OCI-M2 (cell line): Measurements from ENCODE around the gene MUC5AC.
"Not testable (repeated sequence)": the region's sequence is repeated elsewhere in the genome, so short reads cannot be mapped to it uniquely, and the experiment has no call there.

Source experiments
- DNase-seq: peaks from one replicate; lab custom pipeline; 2025; ENCODE audit not compliant: unreplicated experiment; lab: John Stamatoyannopoulos, UW

Gene MUC5AC

DNA sequence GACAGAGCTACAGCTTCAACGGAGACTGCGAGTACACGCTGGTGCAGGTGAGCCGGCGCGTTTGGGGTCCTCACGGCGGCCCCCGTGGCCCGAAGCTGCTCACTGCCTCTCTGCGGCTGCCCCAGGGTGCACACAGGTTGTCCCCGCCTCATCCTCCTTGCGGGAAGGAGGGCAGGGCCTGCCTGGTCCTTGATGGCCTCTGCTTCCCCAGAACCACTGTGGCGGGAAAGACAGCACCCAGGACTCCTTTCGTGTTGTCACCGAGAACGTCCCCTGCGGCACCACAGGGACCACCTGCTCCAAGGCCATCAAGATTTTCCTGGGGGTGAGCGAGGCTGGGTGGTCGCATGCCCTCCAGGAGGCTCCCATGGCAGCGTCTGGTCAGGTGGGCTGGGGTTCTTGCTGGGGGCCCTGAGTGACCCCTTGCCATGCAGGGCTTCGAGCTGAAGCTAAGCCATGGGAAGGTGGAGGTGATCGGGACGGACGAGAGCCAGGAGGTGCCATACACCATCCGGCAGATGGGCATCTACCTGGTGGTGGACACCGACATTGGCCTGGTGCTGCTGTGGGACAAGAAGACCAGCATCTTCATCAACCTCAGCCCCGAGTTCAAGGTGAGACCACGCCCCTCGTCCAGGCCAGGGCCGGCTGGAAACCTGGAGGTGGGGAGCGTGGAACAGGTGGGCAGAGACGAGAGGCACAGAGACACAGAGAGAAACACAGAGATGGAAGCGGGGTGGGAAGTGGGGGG lies 19.4 kb downstream of the MUC5AC start:
- no peak for DNase-seq

DNA sequence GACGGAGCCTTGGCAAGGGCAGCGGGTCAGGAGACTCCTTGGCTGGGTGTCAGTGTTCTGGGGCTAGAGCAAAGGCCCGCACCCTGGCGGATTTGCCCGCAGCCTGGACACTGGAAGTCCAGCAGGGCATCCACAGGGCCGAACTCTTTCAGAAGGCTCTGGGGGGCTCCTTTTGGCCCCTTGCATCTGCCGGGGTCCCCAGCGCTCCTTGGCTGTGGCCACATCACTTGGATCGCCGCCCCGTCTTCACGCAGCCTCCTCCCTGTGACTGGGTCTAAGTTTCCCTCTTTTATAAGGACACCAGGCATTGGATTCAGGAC lies 20.0 kb downstream of the MUC5AC start:
- no peak for DNase-seq

DNA sequence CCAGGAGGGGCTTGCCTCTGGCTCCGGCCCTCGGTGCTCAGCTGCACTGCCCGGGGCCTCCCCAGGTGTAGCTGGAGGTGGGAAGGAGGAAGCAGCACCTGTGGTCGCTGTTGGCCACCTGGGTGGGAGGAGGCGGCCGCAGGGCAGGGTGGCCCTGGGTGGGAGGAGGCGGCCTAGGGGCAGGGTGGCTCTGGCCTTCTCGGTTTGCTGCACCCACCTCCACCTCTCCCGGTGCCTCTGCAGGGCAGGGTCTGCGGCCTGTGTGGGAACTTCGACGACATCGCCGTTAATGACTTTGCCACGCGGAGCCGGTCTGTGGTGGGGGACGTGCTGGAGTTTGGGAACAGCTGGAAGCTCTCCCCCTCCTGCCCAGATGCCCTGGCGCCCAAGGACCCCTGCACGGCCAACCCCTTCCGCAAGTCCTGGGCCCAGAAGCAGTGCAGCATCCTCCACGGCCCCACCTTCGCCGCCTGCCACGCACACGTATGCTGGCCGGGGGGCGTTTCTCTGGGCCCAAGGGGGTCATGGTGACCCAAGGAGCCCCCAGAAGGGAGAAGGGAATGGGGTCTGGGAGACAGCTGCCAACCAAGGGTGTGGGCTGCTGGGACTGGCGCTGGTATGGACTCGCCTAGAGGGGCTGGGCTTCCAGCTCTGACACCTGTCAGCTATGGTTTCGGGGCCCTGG lies 20.6 kb downstream of the MUC5AC start:
- DNase-seq: no peak

DNA sequence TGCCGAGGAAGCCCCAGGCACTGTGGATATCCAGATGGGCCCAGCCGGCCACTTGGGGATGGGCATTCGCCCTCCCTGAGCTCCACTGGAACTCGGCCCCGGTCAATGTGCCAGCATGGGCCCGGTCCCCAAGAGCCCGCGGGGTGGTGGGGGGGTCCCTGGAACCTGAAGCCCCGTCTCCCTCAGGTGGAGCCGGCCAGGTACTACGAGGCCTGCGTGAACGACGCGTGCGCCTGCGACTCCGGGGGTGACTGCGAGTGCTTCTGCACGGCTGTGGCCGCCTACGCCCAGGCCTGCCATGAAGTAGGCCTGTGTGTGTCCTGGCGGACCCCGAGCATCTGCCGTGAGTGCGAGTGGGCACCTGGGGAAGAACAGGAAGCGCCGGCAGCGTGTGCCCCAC lies 21.2 kb downstream of the MUC5AC start:
- DNase-seq: no peak

DNA sequence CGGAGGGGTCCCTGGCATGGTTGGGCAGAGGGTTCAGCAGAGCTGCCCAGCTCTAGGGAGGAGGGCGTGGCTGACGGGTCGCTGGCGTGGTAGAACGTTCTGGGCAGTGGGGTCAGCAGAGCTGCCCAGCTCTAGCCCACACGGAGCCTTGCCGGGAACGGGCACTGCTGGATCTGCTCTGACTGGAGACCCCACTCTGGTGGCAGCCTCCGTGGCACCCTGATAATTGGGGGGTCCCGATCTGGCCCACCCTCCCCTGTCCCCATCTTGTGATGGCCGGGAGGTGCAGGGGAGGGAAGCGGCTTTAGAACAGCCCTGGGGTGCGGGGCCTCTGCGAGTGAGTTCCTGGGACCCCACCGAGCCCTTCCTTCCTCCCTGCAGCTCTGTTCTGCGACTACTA lies 21.9 kb downstream of the MUC5AC start:
- DNase-seq: no peak

DNA sequence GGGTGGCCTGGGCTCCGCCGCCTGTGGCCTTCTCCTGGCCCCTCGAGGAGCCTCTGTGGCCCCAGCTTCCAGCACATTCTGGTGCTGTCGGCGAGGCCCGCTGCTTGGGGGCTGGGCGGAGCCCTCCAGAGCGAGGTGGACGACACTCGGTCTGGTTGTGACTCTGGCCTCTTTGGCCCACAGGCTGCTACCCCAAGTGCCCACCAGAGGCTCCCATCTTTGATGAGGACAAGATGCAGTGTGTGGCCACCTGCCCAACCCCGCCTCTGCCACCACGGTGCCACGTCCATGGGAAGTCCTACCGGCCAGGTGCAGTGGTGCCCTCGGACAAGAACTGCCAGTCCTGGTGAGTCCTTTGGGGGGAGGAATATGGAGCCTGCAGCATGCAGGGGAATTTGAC lies 22.4 kb downstream of the MUC5AC start:
- DNase-seq: no peak

DNA sequence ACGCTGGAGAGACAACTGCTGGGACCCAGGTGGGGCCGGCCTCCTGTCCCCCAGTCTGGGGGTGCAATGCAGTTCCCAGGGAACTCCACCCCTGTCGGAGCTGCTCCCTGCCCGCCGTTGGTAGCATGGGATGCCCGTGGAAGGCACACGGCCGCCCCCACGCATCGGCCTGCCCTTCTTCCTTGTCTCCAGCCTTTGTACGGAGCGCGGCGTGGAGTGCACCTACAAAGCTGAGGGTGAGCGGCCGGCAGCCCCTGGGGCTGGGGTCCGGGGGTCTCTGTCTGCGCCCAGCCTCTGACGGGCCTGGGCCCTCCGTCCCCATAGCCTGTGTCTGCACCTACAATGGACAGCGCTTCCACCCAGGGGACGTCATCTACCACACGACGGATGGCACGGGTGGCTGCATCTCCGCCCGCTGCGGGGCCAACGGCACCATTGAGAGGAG lies 23.2 kb downstream of the MUC5AC start:
- no peak for DNase-seq

DNA sequence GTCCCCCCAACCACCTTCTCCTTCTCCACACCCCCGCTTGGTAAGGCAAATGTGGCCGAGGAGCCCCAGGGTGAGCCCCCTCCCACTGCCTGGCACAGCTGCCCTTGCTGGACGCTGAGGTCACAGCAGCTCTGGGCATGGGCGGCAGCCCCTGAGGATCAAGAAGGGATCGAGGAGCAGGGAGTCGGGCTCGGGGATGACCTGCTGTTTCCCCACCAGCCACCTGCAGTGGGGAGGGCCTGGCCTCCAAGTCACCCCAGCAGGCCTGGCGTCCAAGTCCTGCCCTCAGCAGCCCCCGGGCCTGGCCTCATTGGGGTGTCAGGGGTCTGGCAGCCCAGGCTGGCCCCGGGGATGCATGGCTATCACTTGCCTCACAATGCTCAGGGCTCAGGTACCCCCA lies 23.7 kb downstream of the MUC5AC start:
- DNase-seq: no peak

DNA sequence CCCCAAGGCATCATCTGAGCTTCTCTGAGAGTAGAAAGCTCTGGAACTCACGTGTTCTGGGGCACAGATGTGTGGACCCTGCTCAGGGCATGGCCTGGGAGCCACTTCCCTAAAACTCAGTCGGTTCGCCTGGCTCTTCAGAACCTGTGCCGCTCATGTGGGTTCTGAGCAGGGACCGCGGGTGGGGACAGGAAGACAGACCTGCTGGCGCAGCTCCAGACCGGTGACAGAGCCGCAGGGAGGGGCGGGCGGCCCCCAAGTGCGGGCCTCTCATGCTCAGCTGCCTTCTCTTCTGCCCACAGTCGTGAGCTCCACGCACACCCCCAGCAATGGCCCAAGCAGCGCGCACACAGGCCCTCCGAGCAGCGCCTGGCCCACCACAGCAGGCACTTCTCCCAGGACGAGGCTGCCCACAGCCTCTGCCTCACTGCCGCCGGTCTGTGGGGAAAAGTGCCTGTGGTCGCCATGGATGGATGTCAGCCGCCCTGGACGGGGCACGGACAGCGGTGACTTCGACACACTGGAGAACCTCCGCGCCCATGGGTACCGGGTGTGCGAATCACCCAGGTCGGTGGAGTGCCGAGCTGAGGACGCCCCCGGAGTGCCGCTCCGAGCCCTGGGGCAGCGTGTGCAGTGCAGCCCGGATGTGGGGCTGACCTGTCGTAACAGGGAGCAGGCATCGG lies 24.2 kb downstream of the MUC5AC start:
- no peak for DNase-seq

DNA sequence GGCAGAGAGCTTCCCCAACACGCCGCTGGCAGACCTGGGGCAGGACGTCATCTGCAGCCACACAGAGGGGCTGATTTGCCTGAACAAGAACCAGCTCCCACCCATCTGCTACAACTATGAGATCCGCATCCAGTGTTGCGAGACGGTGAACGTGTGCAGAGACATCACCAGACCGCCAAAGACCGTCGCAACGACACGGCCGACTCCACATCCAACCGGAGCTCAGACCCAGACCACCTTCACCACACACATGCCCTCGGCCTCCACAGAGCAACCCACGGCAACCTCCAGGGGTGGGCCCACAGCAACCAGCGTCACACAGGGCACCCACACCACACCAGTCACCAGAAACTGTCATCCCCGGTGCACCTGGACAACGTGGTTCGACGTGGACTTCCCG lies 26.4 kb downstream of the MUC5AC start:
- DNase-seq: not testable (repeated sequence)

DNA sequence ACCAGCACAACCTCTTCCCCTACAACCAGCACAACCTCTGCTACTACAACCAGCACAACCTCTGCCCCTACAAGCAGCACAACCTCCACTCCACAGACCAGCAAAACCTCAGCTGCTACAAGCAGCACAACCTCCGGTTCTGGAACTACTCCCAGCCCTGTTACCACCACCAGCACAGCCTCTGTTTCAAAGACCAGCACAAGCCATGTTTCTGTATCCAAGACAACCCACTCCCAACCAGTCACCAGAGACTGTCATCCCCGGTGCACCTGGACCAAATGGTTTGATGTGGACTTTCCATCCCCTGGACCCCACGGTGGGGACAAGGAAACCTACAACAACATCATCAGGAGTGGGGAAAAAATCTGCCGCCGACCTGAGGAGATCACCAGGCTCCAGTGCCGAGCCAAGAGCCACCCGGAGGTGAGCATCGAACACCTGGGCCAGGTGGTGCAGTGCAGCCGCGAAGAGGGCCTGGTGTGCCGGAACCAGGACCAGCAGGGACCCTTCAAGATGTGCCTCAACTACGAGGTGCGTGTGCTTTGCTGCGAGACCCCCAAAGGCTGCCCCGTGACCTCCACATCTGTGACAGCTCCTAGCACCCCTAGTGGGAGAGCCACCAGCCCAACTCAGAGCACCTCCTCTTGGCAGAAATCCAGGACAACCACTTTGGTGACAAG lies 30.8 kb downstream of the MUC5AC start:
- DNase-seq: not testable (repeated sequence)

DNA sequence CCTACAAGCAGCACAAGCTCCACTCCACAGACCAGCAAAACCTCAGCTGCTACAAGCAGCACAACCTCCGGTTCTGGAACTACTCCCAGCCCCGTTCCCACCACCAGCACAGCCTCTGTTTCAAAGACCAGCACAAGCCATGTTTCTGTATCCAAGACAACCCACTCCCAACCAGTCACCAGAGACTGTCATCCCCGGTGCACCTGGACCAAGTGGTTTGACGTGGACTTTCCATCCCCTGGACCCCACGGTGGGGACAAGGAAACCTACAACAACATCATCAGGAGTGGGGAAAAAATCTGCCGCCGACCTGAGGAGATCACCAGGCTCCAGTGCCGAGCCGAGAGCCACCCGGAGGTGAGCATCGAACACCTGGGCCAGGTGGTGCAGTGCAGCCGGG lies 32.1 kb downstream of the MUC5AC start:
- DNase-seq: not testable (repeated sequence)

DNA sequence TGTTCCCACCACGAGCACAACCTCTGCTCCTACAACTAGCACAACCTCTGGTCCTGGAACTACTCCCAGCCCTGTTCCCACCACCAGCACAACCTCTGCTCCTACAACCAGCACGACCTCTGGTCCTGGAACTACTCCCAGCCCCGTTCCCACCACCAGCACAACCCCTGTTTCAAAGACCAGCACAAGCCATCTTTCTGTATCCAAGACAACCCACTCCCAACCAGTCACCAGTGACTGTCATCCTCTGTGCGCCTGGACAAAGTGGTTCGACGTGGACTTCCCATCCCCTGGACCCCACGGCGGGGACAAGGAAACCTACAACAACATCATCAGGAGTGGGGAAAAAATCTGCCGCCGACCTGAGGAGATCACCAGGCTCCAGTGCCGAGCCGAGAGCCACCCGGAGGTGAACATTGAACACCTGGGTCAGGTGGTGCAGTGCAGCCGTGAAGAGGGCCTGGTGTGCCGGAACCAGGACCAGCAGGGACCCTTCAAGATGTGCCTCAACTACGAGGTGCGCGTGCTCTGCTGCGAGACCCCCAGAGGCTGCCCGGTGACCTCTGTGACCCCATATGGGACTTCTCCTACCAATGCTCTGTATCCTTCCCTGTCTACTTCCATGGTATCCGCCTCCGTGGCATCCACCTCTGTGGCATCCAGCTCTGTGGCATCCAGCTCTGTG lies 34.2 kb downstream of the MUC5AC start:
- not testable (repeated sequence) for DNase-seq

DNA sequence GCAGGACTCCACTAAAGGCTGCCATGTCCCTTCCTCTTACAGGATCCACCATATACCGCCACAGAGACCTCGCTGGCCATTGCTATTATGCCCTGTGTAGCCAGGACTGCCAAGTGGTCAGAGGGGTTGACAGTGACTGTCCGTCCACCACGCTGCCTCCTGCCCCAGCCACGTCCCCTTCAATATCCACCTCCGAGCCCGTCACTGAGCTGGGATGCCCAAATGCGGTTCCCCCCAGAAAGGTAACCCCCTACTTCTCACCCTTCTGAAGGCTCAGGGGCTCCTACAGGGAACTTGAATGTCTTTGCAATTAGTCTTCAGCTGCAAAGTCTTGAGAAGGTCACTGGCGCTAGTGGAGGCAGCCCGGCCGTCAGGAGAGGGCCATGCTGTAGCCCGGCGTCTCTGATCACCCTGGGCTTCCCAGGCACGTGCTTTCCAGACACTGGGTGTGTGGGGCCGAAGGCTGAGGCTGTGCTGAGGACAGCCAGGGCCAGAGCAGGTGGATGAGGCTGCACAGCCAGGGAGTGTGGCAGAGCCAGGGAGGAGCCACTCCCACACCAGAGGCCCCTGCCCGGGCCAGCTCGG lies 35.1 kb downstream of the MUC5AC start:
- DNase-seq: no peak

DNA sequence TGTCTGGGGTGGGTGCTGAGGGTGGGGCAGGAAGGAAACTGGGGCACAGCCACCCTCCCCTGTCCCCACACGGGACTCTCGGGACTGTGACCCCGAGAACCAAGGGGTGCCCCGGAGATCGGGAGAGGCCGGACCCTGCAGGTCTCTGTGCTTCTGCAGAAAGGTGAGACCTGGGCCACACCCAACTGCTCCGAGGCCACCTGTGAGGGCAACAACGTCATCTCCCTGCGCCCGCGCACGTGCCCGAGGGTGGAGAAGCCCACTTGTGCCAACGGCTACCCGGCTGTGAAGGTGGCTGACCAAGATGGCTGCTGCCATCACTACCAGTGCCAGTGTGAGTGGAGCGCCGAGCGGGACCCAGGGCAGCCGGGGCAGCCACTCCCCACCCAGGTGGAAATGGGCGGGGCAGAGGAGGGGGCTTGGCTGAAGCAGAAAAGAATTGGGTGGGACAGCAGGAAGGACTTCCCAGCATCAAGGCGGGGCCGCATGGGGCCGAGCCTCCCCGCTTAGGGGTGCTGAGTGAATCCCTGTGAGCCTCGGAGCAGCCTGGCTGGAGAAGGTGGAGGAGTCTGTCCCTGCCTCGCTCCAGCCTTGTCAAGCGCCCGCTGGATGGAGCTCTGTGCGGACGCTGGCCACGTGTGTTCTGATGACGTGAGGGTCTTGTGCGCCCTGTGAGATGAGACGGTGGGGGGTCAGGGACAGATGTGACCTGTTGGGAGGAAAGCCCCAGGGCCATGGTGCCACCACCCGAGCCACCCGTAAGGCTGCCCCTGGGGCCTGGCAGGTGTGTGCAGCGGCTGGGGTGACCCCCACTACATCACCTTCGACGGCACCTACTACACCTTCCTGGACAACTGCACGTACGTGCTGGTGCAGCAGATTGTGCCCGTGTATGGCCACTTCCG lies 35.8 kb downstream of the MUC5AC start:
- DNase-seq: no peak

DNA sequence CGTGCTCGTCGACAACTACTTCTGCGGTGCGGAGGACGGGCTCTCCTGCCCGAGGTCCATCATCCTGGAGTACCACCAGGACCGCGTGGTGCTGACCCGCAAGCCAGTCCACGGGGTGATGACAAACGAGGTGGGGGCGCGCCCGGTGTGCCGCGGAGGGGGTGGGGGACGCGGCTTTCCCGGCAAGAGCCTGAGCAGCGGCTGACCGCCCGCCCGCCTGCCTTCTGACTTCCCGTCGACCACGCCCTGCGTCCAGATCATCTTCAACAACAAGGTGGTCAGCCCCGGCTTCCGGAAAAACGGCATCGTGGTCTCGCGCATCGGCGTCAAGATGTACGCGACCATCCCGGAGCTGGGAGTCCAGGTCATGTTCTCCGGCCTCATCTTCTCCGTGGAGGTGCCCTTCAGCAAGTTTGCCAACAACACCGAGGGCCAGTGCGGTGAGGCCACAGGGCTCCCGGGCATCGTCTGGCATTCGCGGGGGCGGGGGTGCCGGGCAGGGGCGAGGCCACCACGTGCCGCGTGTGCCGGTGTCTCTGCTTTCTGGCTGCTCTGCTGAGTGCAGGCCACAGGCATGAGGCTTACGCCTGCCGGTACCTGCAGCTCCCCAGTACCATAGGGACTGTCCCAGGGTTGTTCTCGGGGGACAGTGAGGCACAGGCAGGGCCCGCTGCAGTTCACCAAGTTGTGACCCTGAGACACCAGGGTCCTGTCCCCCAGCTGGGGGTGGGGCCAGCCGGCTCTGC lies 36.7 kb downstream of the MUC5AC start:
- DNase-seq: no peak

DNA sequence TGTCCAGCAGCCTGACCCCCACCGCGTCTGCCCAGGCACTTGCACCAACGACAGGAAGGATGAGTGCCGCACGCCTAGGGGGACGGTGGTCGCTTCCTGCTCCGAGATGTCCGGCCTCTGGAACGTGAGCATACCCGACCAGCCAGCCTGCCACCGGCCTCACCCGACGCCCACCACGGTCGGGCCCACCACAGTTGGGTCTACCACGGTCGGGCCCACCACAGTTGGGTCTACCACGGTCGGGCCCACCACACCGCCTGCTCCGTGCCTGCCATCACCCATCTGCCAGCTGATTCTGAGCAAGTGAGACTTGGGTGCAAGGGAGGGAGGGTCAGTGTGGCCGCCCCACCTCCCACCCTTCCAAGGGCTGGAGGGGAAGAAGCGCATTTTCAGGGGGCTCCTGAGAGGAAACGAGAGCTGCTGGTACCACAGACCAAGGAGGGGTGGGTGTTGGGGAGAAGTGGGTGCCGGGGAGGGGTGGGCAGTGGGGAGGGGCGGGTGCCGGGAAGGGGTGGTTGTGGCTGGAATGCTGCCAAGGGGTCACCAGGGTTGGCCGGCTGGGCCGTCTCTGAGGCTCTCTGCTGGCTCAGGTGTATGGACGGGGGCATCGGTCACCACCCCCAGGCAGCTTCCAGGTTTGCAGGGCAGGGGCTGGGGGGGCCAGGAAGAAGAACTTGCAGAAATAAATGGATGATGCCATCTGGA lies 37.4 kb downstream of the MUC5AC start:
- DNase-seq: no peak
